Loucy (cell line): ENCODE results near the gene DCDC1.

Experiments used
- H2AFZ ChIP-seq: fragments of 200-600 bp; sonication (generic); 2 replicates; pipeline ENCODE4 v1.6.0; 2016; ENCODE audit warnings: antibody characterized with exemption, mild to moderate bottlenecking, low read length, moderate library complexity
- H3F3A ChIP-seq: fragments of 200-600 bp; 2 replicates; pipeline ENCODE4 v1.6.0; 2016; ENCODE audit warnings: antibody characterized with exemption, low read depth, mild to moderate bottlenecking
- H3K27me3 ChIP-seq: fragments of 200-600 bp; sonication (generic); 2 replicates; pipeline ENCODE4 v1.6.1; 2014; ENCODE audit warnings: low read length, mild to moderate bottlenecking; ENCODE audit not compliant: insufficient read depth, poor library complexity, severe bottlenecking
- H3K36me3 ChIP-seq: fragments of 200-600 bp; sonication (generic); 2 replicates; pipeline ENCODE4 v1.6.1; 2016; ENCODE audit warnings: low read length; ENCODE audit not compliant: insufficient read depth
- H3K4me1 ChIP-seq: fragments of 200-600 bp; sonication (generic); 2 replicates; pipeline ENCODE4 v1.5.1; 2014; ENCODE audit warnings: low read length, mild to moderate bottlenecking; ENCODE audit not compliant: insufficient read depth, poor library complexity, severe bottlenecking
- H3K4me2 ChIP-seq: fragments of 200-600 bp; sonication (generic); 2 replicates; pipeline ENCODE4 v1.6.0; 2014; ENCODE audit warnings: antibody characterized with exemption, low read length, low read depth, mild to moderate bottlenecking; ENCODE audit not compliant: poor library complexity, severe bottlenecking
- H3K4me3 ChIP-seq: fragments of 200-600 bp; sonication (generic); 2 replicates; pipeline ENCODE4 v1.5.1; 2014; ENCODE audit warnings: low read length, mild to moderate bottlenecking, mixed read lengths; ENCODE audit not compliant: poor library complexity, severe bottlenecking
- H3K79me2 ChIP-seq: fragments of 200-600 bp; sonication (generic); 2 replicates; pipeline ENCODE4 v1.6.1; 2014; ENCODE audit warnings: low read length; ENCODE audit not compliant: insufficient read depth
- H3K9ac ChIP-seq: fragments of 200-600 bp; sonication (generic); 2 replicates; pipeline ENCODE4 v1.6.0; 2014; ENCODE audit warnings: mild to moderate bottlenecking, low read depth, low read length, moderate library complexity; ENCODE audit not compliant: poor library complexity, severe bottlenecking
- H3K9me2 ChIP-seq: fragments of 200-600 bp; sonication (generic); replicated peaks from 2 replicates; pipeline ENCODE4 v1.6.1; 2016; ENCODE audit warnings: low read depth, low read length, mixed read lengths
- H3K9me3 ChIP-seq: fragments of 200-600 bp; sonication (generic); 2 replicates; pipeline ENCODE4 v1.6.1; 2014; ENCODE audit warnings: mild to moderate bottlenecking, antibody characterized with exemption, low read length, low read depth; ENCODE audit not compliant: insufficient read depth
- H4K20me1 ChIP-seq: fragments of 200-600 bp; sonication (generic); 2 replicates; pipeline ENCODE4 v1.6.0; 2014; ENCODE audit warnings: antibody characterized with exemption, low read length, mild to moderate bottlenecking; ENCODE audit not compliant: insufficient read depth, poor library complexity, severe bottlenecking
- CTCF ChIP-seq: fragments of 200-600 bp; sonication (generic); conservative IDR thresholded peaks from 2 replicates; pipeline ENCODE4 v1.5.1; 2014; ENCODE audit warnings: mild to moderate bottlenecking, antibody characterized with exemption, low read length
- EZH2phosphoT487 ChIP-seq: fragments of 200-600 bp; IDR thresholded peaks from 2 replicates; pipeline ENCODE4 v1.6.1; 2018; ENCODE audit warnings: antibody characterized with exemption, mild to moderate bottlenecking, moderate library complexity, borderline replicate concordance

DCDC1 gene

GRCh38 chr11:31150011-31150410, 219.5 kb downstream of the DCDC1 start:
- no peaks in the 10 kb centered on the region for H3K4me1 ChIP-seq
- H2AFZ ChIP-seq: no peak overlapping the region; the same call in 1 of the 2 replicates
- TF ChIP-seq EZH2phosphoT487: no peak
- TF ChIP-seq CTCF: no peak
- no peak overlapping the region for H3K4me2 ChIP-seq
- no peaks in the 10 kb centered on the region for H3K9me3 ChIP-seq
- H3K36me3 ChIP-seq: no peaks in the 10 kb centered on the region
- no peaks in the 10 kb centered on the region for H3F3A ChIP-seq
- H3K9ac ChIP-seq: no peak overlapping the region
- H3K27me3 ChIP-seq: no peaks in the 10 kb centered on the region
- no peak overlapping the region for H3K4me3 ChIP-seq
- no peaks in the 10 kb centered on the region for H3K9me2 ChIP-seq
- no peaks in the 10 kb centered on the region for H3K79me2 ChIP-seq
- no peaks in the 10 kb centered on the region for H4K20me1 ChIP-seq

- no peaks in the 10 kb centered on the region for H3K9me2 ChIP-seq
- TF ChIP-seq EZH2phosphoT487: no peak
- TF ChIP-seq CTCF: no peak
- no peaks in the 10 kb centered on the region for H3K4me1 ChIP-seq
- H3K9ac ChIP-seq: no peak overlapping the region
- no peaks in the 10 kb centered on the region for H3K79me2 ChIP-seq
- H4K20me1 ChIP-seq: no peaks in the 10 kb centered on the region
- no peaks in the 10 kb centered on the region for H3F3A ChIP-seq
- no peak overlapping the region for H3K4me2 ChIP-seq
- no peak overlapping the region for H3K4me3 ChIP-seq
- no peaks in the 10 kb centered on the region for H3K27me3 ChIP-seq
- H3K36me3 ChIP-seq: no peaks in the 10 kb centered on the region
- H3K9me3 ChIP-seq: no peaks in the 10 kb centered on the region
- H2AFZ ChIP-seq: no peak overlapping the region
Measured at GRCh38 chr11:31141789-31142188, 227.8 kb downstream of the DCDC1 start.

GRCh38 chr11:31139479-31139878, 230.1 kb downstream of the DCDC1 start:
- Histone ChIP-seq H3K27me3 (no peaks in the 10 kb centered on the region), H3K4me2 (no peak overlapping the region), H3K9me2 (no peaks in the 10 kb centered on the region), H3K79me2 (no peaks in the 10 kb centered on the region), H3K9ac (no peak overlapping the region), H3K4me1 (no peaks in the 10 kb centered on the region), H3K9me3 (no peaks in the 10 kb centered on the region), H3K4me3 (no peak overlapping the region), H2AFZ (no peak overlapping the region), H3F3A (no peaks in the 10 kb centered on the region), H4K20me1 (no peaks in the 10 kb centered on the region), H3K36me3 (no peaks in the 10 kb centered on the region)
- TF ChIP-seq EZH2phosphoT487: no peak
- no peak for TF ChIP-seq CTCF
